ENCODE data around the gene BANF2. TPM values are rescaled to one million over a fixed set of nuclear protein-coding genes. Genes with fewer than 3 reads are reported as not detected.
A peak's percentile ranks its signal among the peaks of the same experiment; 100 is the strongest.

Gene BANF2
- total and polyA plus RNA-seq, 2 of the 13 experiments (the other 11 are each of a cell fraction or from before 2014, with no cell fraction given): 0.35 TPM; not detected in 1

- TF ChIP-seq, protein P1, sequence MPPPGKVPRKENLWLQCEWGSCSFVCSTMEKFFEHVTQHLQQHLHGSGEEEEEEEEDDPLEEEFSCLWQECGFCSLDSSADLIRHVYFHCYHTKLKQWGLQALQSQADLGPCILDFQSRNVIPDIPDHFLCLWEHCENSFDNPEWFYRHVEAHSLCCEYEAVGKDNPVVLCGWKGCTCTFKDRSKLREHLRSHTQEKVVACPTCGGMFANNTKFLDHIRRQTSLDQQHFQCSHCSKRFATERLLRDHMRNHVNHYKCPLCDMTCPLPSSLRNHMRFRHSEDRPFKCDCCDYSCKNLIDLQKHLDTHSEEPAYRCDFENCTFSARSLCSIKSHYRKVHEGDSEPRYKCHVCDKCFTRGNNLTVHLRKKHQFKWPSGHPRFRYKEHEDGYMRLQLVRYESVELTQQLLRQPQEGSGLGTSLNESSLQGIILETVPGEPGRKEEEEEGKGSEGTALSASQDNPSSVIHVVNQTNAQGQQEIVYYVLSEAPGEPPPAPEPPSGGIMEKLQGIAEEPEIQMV (CRISPR knock-in tag; IDR thresholded peaks at IDR 0.05; ENCODE audit: low read depth): peak; percentile 82; the same call in 1 of the 2 replicates
- TF ChIP-seq ZNF329 (CRISPR knock-in tag; IDR thresholded peaks at IDR 0.05; ENCODE audit: low read depth): no peak
- peak; percentile 92 for TF ChIP-seq PHF21A (CRISPR knock-in tag; IDR thresholded peaks at IDR 0.05)
- 0 out of 2 replicates have a peak, but pooled peaks have one; percentile 36 for TF ChIP-seq ZBTB7A (CRISPR knock-in tag; IDR thresholded peaks at IDR 0.05)
- peak; percentile 72 for TF ChIP-seq RERE (CRISPR knock-in tag; IDR thresholded peaks at IDR 0.05; ENCODE audit: low read depth)
- TF ChIP-seq ZNF75D (CRISPR knock-in tag; IDR thresholded peaks at IDR 0.05; ENCODE audit: borderline replicate concordance): no peak
- TF ChIP-seq ZNF235 (CRISPR knock-in tag; IDR thresholded peaks at IDR 0.05; ENCODE audit: borderline replicate concordance): peak; percentile 53; the same call in 1 of the 2 replicates
- TF ChIP-seq ZNF878 (CRISPR knock-in tag; IDR thresholded peaks at IDR 0.05): peak; percentile 80; the same call in 1 of the 2 replicates
- TF ChIP-seq ZSCAN12 (CRISPR knock-in tag; IDR thresholded peaks at IDR 0.05): no peak
- TF ChIP-seq ZNF567 (CRISPR knock-in tag; IDR thresholded peaks at IDR 0.05; ENCODE audit: borderline replicate concordance): no peak
- TF ChIP-seq SNRNP70 (IDR thresholded peaks at IDR 0.05; ENCODE audit: low read depth, low read length): no peak
- TF ChIP-seq TP53 (CRISPR knock-in tag; conservative IDR thresholded peaks at IDR 0.05): no peak
- TF ChIP-seq ZNF317 (CRISPR knock-in tag; IDR thresholded peaks at IDR 0.05): peak; percentile 81; the same call in 1 of the 2 replicates
- peak; percentile 75; the same call in 1 of the 2 replicates for TF ChIP-seq ZNF275 (CRISPR knock-in tag; IDR thresholded peaks at IDR 0.05; ENCODE audit: borderline replicate concordance)
- no peak for TF ChIP-seq ZNF414 (CRISPR knock-in tag; IDR thresholded peaks at IDR 0.05)
- no peak; the same call in 1 of the 2 replicates for TF ChIP-seq RBAK (CRISPR knock-in tag; IDR thresholded peaks at IDR 0.05)
- TF ChIP-seq, protein P2, sequence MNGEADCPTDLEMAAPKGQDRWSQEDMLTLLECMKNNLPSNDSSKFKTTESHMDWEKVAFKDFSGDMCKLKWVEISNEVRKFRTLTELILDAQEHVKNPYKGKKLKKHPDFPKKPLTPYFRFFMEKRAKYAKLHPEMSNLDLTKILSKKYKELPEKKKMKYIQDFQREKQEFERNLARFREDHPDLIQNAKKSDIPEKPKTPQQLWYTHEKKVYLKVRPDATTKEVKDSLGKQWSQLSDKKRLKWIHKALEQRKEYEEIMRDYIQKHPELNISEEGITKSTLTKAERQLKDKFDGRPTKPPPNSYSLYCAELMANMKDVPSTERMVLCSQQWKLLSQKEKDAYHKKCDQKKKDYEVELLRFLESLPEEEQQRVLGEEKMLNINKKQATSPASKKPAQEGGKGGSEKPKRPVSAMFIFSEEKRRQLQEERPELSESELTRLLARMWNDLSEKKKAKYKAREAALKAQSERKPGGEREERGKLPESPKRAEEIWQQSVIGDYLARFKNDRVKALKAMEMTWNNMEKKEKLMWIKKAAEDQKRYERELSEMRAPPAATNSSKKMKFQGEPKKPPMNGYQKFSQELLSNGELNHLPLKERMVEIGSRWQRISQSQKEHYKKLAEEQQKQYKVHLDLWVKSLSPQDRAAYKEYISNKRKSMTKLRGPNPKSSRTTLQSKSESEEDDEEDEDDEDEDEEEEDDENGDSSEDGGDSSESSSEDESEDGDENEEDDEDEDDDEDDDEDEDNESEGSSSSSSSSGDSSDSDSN (CRISPR knock-in tag; IDR thresholded peaks at IDR 0.05): peak; percentile 23
These were observed 71.6 kb downstream of the BANF2 start (continued) for GRCh38 chr20:17771206-17772004.

Data from HepG2 (cell line).